Testis (tissue), 2 donors: ENCODE measurements around the gene CDK5.

ENCODE experiments used
- POLR2A ChIP-seq: fragments of 450-650 bp; IDR thresholded peaks from one replicate; pipeline ENCODE4 v1.6.1; 2017; ENCODE audit warnings: antibody characterized with exemption, mild to moderate bottlenecking, moderate library complexity
- TF ChIP-seq, protein P1 (sequence below), 3 experiments: fragments of 450-650 bp in 2 of 3; fragments of 200-600 bp in 1 of 3; sonication (generic) in 1 of 3; IDR thresholded peaks; one replicate each; pipeline ENCODE4 v1.5.1; 2016 to 2019; ENCODE audit warnings: antibody characterized with exemption in 3 of 3, mild to moderate bottlenecking in 2 of 3, moderate library complexity in 1 of 3

DNA sequence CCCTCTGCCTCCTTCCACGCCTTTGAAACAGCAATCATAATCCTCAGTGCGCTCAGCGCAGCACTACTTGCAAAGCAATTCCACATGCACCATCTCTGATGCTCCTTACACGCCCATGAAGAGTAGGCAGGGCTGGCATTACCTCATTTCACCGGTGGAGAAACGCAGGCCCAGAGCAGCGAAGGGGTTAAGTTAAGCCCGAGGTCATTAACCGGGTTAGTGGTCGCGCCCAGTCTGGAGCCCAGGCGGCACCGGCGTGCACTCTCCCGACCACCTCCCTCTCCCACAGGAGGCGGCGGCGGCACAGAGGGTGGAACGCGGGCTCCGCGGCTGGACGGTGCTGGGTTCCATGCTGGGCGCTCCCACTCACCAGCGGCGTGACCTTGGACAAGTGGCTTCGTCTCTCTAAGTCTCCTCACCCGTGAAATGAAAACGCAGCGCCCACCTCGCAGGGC, 22.4 kb upstream of the CDK5 start:
- TF ChIP-seq, protein P1, sequence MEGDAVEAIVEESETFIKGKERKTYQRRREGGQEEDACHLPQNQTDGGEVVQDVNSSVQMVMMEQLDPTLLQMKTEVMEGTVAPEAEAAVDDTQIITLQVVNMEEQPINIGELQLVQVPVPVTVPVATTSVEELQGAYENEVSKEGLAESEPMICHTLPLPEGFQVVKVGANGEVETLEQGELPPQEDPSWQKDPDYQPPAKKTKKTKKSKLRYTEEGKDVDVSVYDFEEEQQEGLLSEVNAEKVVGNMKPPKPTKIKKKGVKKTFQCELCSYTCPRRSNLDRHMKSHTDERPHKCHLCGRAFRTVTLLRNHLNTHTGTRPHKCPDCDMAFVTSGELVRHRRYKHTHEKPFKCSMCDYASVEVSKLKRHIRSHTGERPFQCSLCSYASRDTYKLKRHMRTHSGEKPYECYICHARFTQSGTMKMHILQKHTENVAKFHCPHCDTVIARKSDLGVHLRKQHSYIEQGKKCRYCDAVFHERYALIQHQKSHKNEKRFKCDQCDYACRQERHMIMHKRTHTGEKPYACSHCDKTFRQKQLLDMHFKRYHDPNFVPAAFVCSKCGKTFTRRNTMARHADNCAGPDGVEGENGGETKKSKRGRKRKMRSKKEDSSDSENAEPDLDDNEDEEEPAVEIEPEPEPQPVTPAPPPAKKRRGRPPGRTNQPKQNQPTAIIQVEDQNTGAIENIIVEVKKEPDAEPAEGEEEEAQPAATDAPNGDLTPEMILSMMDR (IDR thresholded peaks at IDR 0.05): no peak
- TF ChIP-seq POLR2A: no peak
